IMR-90 (cell line): Measurements from ENCODE around the gene NFKBIB.

ENCODE experiments used
- BHLHE40 ChIP-seq: fragments of 150-350 bp; IDR thresholded peaks from 2 replicates; pipeline ENCODE4 v1.6.1; 2016; ENCODE audit warnings: mild to moderate bottlenecking, low read depth, low read length
- CEBPB ChIP-seq: IDR thresholded peaks from 2 replicates; pipeline ENCODE4 v1.6.1; 2012; ENCODE audit warnings: low read depth, low read length, improper control_type of control experiment
- CTCF ChIP-seq: conservative IDR thresholded peaks from 2 replicates; pipeline ENCODE4 v1.5.1; 2012; ENCODE audit warnings: mild to moderate bottlenecking, low read depth, low read length, improper control_type of control experiment
- ELK1 ChIP-seq: fragments of 150-350 bp; IDR thresholded peaks from 2 replicates; pipeline ENCODE4 v1.6.1; 2016; ENCODE audit warnings: low read depth, mild to moderate bottlenecking, low read length, moderate library complexity, borderline replicate concordance
- FOS ChIP-seq: fragments of 150-350 bp; IDR thresholded peaks from 2 replicates; pipeline ENCODE4 v1.6.1; 2016; ENCODE audit warnings: low read depth, low read length
- MAFK ChIP-seq: IDR thresholded peaks from 2 replicates; pipeline ENCODE4 v1.6.1; 2012; ENCODE audit warnings: low read depth, low read length, improper control_type of control experiment
- MAZ ChIP-seq: IDR thresholded peaks from 2 replicates; pipeline ENCODE4 v1.6.1; 2012; ENCODE audit warnings: low read depth, mild to moderate bottlenecking, low read length, improper control_type of control experiment, moderate library complexity, borderline replicate concordance
- POLR2A ChIP-seq: IDR thresholded peaks from 2 replicates; pipeline ENCODE4 v1.6.1; 2012; ENCODE audit warnings: mild to moderate bottlenecking, low read depth, low read length
- RCOR1 ChIP-seq: IDR thresholded peaks from 2 replicates; pipeline ENCODE4 v1.6.1; 2012; ENCODE audit warnings: mild to moderate bottlenecking, low read length, improper control_type of control experiment; ENCODE audit not compliant: insufficient replicate concordance

- TF ChIP-seq MAZ (no peak), CTCF (no peak), RCOR1 (no peak), FOS (no peak), POLR2A (no peak), MAFK (no peak), ELK1 (no peak), CEBPB (no peak), BHLHE40 (no peak)
Measured at GRCh38 chr19:38905620-38906019, 5.9 kb downstream of the NFKBIB start.
